ENCODE measurements around the gene LBH.

Gene LBH

DNA sequence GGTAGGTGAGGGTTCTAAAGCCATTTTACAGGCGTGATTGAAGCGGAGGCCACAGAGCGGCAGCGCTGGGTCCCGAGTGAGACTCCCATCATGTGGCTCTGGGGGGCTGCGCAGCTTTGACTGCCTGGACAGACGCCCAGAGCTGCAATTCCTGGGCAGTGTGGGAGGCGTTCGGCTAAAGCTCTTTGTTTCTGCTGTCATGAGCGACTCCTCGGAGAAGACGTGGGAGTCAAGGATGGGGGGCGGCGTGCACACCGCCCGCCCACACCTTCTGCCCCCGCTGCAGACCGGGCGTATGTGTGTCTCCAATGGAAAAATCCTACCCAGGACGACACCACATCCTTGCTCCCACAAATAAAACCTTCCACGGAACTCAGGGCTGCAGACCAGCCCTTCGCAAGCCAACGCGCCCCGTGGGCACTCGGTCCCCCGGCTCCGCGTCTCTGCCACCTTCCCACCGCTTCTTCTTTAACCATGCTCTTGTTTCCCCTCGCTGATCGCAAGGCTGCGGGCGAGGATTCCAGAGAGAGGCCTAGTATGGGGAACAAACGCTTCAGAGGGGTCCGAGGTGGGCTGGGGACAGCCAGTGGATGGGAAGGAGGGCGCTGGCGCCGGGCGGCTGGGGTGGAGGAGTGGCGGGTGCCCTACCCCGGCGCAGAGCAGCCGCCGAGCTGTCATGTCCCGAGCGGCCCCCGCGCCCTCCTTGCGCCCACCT, 680 bp upstream of the LBH start:
- Mint-ChIP-seq H3K9me3 (no peaks in the 10 kb centered on the region), H3K36me3 (ENCODE audit: low read depth) (peaks cover 19% of the 10 kb centered on the region), H3K27me3 (ENCODE audit: low read depth) (peaks cover 16% of the 10 kb centered on the region), H3K27ac (peak overlapping the region; percentile 86 to 99 (median 99)), H3K4me1 (peaks cover 38% of the 10 kb centered on the region), H3K4me3 (peak overlapping the region; percentile 87 to 93 (median 92))
- TF ChIP-seq, protein P1, sequence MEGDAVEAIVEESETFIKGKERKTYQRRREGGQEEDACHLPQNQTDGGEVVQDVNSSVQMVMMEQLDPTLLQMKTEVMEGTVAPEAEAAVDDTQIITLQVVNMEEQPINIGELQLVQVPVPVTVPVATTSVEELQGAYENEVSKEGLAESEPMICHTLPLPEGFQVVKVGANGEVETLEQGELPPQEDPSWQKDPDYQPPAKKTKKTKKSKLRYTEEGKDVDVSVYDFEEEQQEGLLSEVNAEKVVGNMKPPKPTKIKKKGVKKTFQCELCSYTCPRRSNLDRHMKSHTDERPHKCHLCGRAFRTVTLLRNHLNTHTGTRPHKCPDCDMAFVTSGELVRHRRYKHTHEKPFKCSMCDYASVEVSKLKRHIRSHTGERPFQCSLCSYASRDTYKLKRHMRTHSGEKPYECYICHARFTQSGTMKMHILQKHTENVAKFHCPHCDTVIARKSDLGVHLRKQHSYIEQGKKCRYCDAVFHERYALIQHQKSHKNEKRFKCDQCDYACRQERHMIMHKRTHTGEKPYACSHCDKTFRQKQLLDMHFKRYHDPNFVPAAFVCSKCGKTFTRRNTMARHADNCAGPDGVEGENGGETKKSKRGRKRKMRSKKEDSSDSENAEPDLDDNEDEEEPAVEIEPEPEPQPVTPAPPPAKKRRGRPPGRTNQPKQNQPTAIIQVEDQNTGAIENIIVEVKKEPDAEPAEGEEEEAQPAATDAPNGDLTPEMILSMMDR (IDR thresholded peaks at IDR 0.05; ENCODE audit: unreplicated experiment in 3 of 3): no peak

GRCh38 chr2:30231996-30232800, 864 bp downstream of the LBH start:
- H3K36me3 Mint-ChIP-seq (ENCODE audit: low read depth): peaks cover 34% of the 10 kb centered on the region
- H3K4me1 Mint-ChIP-seq: peaks cover 38% of the 10 kb centered on the region
- H3K9me3 Mint-ChIP-seq: no peaks in the 10 kb centered on the region
- peaks cover 14% of the 10 kb centered on the region for H3K27me3 Mint-ChIP-seq (ENCODE audit: low read depth)
- TF ChIP-seq, protein P1 (IDR thresholded peaks at IDR 0.05; ENCODE audit: unreplicated experiment in 3 of 3): no peak
- H3K27ac Mint-ChIP-seq: peak overlapping the region; percentile 66 to 70 (median 68)
- H3K4me3 Mint-ChIP-seq: peak overlapping the region; percentile 88 to 93 (median 88)

- Mint-ChIP-seq H3K27me3 (ENCODE audit: low read depth) (peaks cover 12% of the 10 kb centered on the region), H3K27ac (peak overlapping the region; percentile 66 to 70 (median 68))
- TF ChIP-seq, protein P1 (IDR thresholded peaks at IDR 0.05; ENCODE audit: unreplicated experiment in 3 of 3): no peak
Measured at GRCh38 chr2:30232801-30233130, 1.4 kb downstream of the LBH start.

GRCh38 chr2:30233271-30234009, 2.1 kb downstream of the LBH start:
- H3K9me3 Mint-ChIP-seq: no peaks in the 10 kb centered on the region
- H3K4me1 Mint-ChIP-seq: peaks cover 50% of the 10 kb centered on the region

More at GRCh38 chr2:30232801-30233130, 1.4 kb downstream of the LBH start:
- H3K9me3 Mint-ChIP-seq: no peaks in the 10 kb centered on the region
- peaks cover 44% of the 10 kb centered on the region for H3K4me1 Mint-ChIP-seq
- H3K36me3 Mint-ChIP-seq (ENCODE audit: low read depth): peaks cover 39% of the 10 kb centered on the region
- peak overlapping the region; percentile 88 to 93 (median 88) for H3K4me3 Mint-ChIP-seq

DNA sequence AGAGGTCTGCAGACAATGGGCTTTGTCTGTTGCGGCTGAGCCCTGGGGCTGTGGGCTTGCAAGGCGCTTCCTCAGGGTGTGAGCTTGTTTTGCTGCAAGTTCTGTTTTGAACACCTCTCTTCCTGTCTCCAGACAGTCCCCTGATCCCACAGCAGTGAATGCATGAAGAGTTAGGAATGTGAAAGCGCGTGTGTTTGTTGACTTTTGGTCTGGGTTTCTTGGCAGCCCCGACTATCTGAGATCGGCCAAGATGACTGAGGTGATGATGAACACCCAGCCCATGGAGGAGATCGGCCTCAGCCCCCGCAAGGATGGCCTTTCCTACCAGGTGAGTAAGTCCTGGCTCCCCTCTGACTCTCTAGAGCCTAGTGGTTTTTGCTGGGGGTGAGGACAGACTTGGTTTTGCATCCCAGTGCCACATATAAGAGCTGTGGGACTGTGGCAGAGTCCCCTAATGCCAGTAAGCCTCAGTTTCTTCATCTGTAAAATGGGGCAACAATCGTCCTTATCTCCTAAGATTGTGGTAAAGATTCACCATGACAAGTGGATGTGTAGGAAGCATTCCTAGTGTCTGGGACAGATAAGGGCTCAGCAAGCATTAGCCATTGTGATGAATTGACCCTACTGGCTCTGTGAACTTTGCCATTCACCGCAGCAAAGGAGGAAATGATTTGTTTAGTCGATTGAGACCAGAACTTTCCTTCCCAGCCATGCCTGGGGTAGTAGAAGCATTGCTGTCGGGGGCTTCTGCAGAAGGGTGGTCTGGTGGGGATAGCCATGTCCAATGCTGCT, 3.0 kb downstream of the LBH start:
- TF ChIP-seq, protein P1 (IDR thresholded peaks at IDR 0.05; ENCODE audit: unreplicated experiment in 3 of 3): no peak
- peak overlapping the region; percentile 35 to 68 (median 58) for H3K27ac Mint-ChIP-seq
- peaks cover 56% of the 10 kb centered on the region for H3K4me1 Mint-ChIP-seq
- peaks cover 12% of the 10 kb centered on the region for H3K27me3 Mint-ChIP-seq (ENCODE audit: low read depth)
- peaks cover 51% of the 10 kb centered on the region for H3K36me3 Mint-ChIP-seq (ENCODE audit: low read depth)
- peak overlapping the region; percentile 88 to 93 (median 88) for H3K4me3 Mint-ChIP-seq
- H3K9me3 Mint-ChIP-seq: no peaks in the 10 kb centered on the region

More at GRCh38 chr2:30233271-30234009, 2.1 kb downstream of the LBH start:
- Mint-ChIP-seq H3K4me3 (peak overlapping the region; percentile 88 to 93 (median 88)), H3K36me3 (ENCODE audit: low read depth) (peaks cover 44% of the 10 kb centered on the region), H3K27me3 (ENCODE audit: low read depth) (peaks cover 12% of the 10 kb centered on the region), H3K27ac (peak overlapping the region; percentile 58 to 70 (median 68))
- TF ChIP-seq, protein P1 (IDR thresholded peaks at IDR 0.05; ENCODE audit: unreplicated experiment in 3 of 3): peak in 1 of 3 experiments; percentile 12

All from nephron (organoid).